GM21528 (cell line): ENCODE measurements around the gene TOMM5.
A peak's percentile ranks its signal among the peaks of the same experiment; 100 is the strongest.

Experiments
- ATAC-seq: cut with Tn5 transposase; IDR thresholded peaks from one replicate; pipeline ENCODE4 v1.9.1; 2021; ENCODE audit warnings: mild to moderate bottlenecking, moderate library complexity; ENCODE audit not compliant: unreplicated experiment, low FRiP score

Gene TOMM5

GRCh38 chr9:37565661-37566618 is 26.5 kb downstream of the TOMM5 start:
- peak; percentile 73 for ATAC-seq

- no peak for ATAC-seq
Measured at GRCh38 chr9:37564916-37565315, 27.5 kb downstream of the TOMM5 start.

- ATAC-seq: no peak
Measured at GRCh38 chr9:37563806-37564513, 28.4 kb downstream of the TOMM5 start.

GRCh38 chr9:37562826-37563225 is 29.6 kb downstream of the TOMM5 start:
- ATAC-seq: no peak

- ATAC-seq: no peak
Measured at GRCh38 chr9:37561682-37562081, 30.7 kb downstream of the TOMM5 start.

- ATAC-seq: no peak
Measured at GRCh38 chr9:37559855-37560592, 32.4 kb downstream of the TOMM5 start.

GRCh38 chr9:37559125-37559524 is 33.3 kb downstream of the TOMM5 start:
- no peak for ATAC-seq

- no peak for ATAC-seq
Measured at GRCh38 chr9:37555786-37556185, 36.6 kb downstream of the TOMM5 start.

- ATAC-seq: no peak
Measured at GRCh38 chr9:37554318-37554717, 38.1 kb downstream of the TOMM5 start.

- no peak for ATAC-seq
Measured at GRCh38 chr9:37551888-37552287, 40.5 kb downstream of the TOMM5 start.

- ATAC-seq: no peak
Measured at GRCh38 chr9:37551468-37551867, 40.9 kb downstream of the TOMM5 start.

GRCh38 chr9:37550781-37551180 is 41.6 kb downstream of the TOMM5 start:
- no peak for ATAC-seq

GRCh38 chr9:37549527-37549926 is 42.9 kb downstream of the TOMM5 start:
- no peak for ATAC-seq

- no peak for ATAC-seq
Measured at GRCh38 chr9:37547328-37547878, 45.0 kb downstream of the TOMM5 start.

- ATAC-seq: no peak
Measured at GRCh38 chr9:37543468-37543867, 48.9 kb downstream of the TOMM5 start.

- no peak for ATAC-seq
Measured at GRCh38 chr9:37542895-37543294, 49.5 kb downstream of the TOMM5 start.

GRCh38 chr9:37542488-37542887 is 49.9 kb downstream of the TOMM5 start:
- ATAC-seq: no peak

GRCh38 chr9:37541465-37541864 is 50.9 kb downstream of the TOMM5 start:
- no peak for ATAC-seq

- no peak for ATAC-seq
Measured at GRCh38 chr9:37540634-37541033, 51.8 kb downstream of the TOMM5 start.

- no peak for ATAC-seq
Measured at GRCh38 chr9:37539634-37540033, 52.8 kb downstream of the TOMM5 start.
